Adrenal gland (tissue), 12 donors: ENCODE data around the gene CYTH3. TPM values are rescaled to one million over a fixed set of nuclear protein-coding genes. Genes with fewer than 3 reads are reported as not detected.

ENCODE experiments used
- DNase-seq, 7 donors: peaks; one replicate each; pipeline ENCODE4 v3.0.0-alpha.2; 2019 to 2020
- H3K27ac ChIP-seq, 5 donors: fragments of 200-600 bp; sonication (generic) in 4 of 5; 1 replicate in 3 of 5; 2 replicates in 2 of 5; pipeline versions ENCODE4 v1.5.1 to v1.8.0; 2016 to 2020; ENCODE audit warnings: mild to moderate bottlenecking in 1 of 5
- H3K27me3 ChIP-seq: fragments of 200-600 bp; 2 replicates; pipeline ENCODE4 v1.8.0; 2021
- H3K36me3 ChIP-seq, 2 donors: fragments of 200-600 bp; replicated peaks in 1 of 2; 1 replicate in 1 of 2; 2 replicates in 1 of 2; pipeline versions ENCODE4 v1.5.1 to v1.8.0; 2018 to 2022
- H3K4me1 ChIP-seq, 2 donors: fragments of 200-600 bp; replicated peaks in 1 of 2; 1 replicate in 1 of 2; 2 replicates in 1 of 2; pipeline versions ENCODE4 v1.5.1 to v1.8.0; 2018 to 2021
- H3K4me3 ChIP-seq, 4 donors: fragments of 200-600 bp; sonication (generic) in 3 of 4; one replicate each; pipeline ENCODE4 v1.5.1; 2016 to 2018
- H3K9me3 ChIP-seq, 3 donors: fragments of 200-600 bp; sonication (generic) in 1 of 3; replicated peaks in 1 of 3; 1 replicate in 2 of 3; 2 replicates in 1 of 3; pipeline versions ENCODE4 v1.5.1 to v1.8.0; 2016 to 2021
- CTCF ChIP-seq, 6 experiments: fragments of 450-650 bp in 4 of 6; fragments of 200-600 bp in 2 of 6; sonication (generic) in 1 of 6; IDR thresholded peaks; 1 replicate in 5 of 6; 2 replicates in 1 of 6; pipeline versions ENCODE4 v1.5.1 to v1.8.0; 2016 to 2021; ENCODE audit warnings: antibody characterized with exemption in 6 of 6, mild to moderate bottlenecking in 2 of 6, moderate library complexity in 1 of 6
- POLR2A ChIP-seq, 2 donors: fragments of 450-650 bp; IDR thresholded peaks; one replicate each; pipeline ENCODE4 v1.6.1; 2017; ENCODE audit warnings: antibody characterized with exemption in 2 of 2, mild to moderate bottlenecking in 2 of 2, moderate library complexity in 1 of 2
- WGBS, 4 donors: extraction: QIAGEN DNeasy Blood & Tissue Kit in 2 of 4; methylation state at CpG; one replicate each; pipeline versions ENCODE4 v1.1.5 to v1.1.7; 2013 to 2017; 5-methylcytosine and 5-hydroxymethylcytosine counted together
- intact Hi-C, 2 donors: fragments of 100-400 bp; cut with DNase I; formaldehyde crosslinking; loops; one replicate each; pipeline versions ENCODE4 v1.14.1 to v1.15.0; 2022 to 2023
- polyA plus RNA-seq, 3 donors: library from polyadenylated mRNA; stranded (reverse); fragments of 200-250 nt in 2 of 3; fragments of 350-450 nt in 1 of 3; fragmentation: Illumina TruSeq in 1 of 3; extraction: RNeasy Lipid Tissue Mini Kit (QIAGEN cat#74804) in 1 of 3; gene quantifications; one replicate each; pipeline ENCODE4 v1.2.3, GENCODE V29; 2013 to 2014
- total RNA-seq, 9 donors: library from RNA; depleted of rRNA in 4 of 9; stranded (reverse); fragments of >200 nt in 4 of 9; fragments of 120-200 nt in 1 of 9; fragmentation: NEBNext Ultra II Directional in 1 of 9; extraction: Animal tissue kit (Norgen Biotek cat#: 25700) in 1 of 9; gene quantifications; one replicate each; pipeline versions ENCODE4 v1.1.0 to v1.2.4, GENCODE V29; 2013 to 2023
- donor health status: healthy with polysubstance abuse.
- donor health status: Bipolar disorder and iron deficiency.
- donor health status: DM: yes; HTN: yes; CAD: no.
- donor health status: DM: no; HTN: no; CAD: no.
- donor health status: DM: no; HTN: no; CAD: no.
- donor health status: DM: yes; HTN: yes; CAD: no.

Gene CYTH3
- total and polyA plus RNA-seq, 12 donors = 7.9 to 34.3 (median 17.0) TPM

GRCh38 chr7:6276911-6277408 lies 4.5 kb upstream of the CYTH3 start:
- TF ChIP-seq POLR2A (IDR thresholded peaks at IDR 0.05) = no peak
- TF ChIP-seq CTCF (IDR thresholded peaks at IDR 0.05) = no peak
- WGBS, 4 donors = 55 to 81% (median 74%) methylated on average over 9 of the region's 9 CpGs
- Histone ChIP-seq H3K27ac (no peak overlapping the region), H3K4me1 (peaks cover 8 to 10% of the 10 kb centered on the region in 2 donors), H3K4me3 (no peak overlapping the region), H3K27me3 (no peaks in the 10 kb centered on the region), H3K9me3 (no peaks in the 10 kb centered on the region), H3K36me3 (no peaks in the 10 kb centered on the region)
- intact Hi-C loops = no loop called here
- DNase-seq = peak in 1 of 7 donors; percentile 11

DNA sequence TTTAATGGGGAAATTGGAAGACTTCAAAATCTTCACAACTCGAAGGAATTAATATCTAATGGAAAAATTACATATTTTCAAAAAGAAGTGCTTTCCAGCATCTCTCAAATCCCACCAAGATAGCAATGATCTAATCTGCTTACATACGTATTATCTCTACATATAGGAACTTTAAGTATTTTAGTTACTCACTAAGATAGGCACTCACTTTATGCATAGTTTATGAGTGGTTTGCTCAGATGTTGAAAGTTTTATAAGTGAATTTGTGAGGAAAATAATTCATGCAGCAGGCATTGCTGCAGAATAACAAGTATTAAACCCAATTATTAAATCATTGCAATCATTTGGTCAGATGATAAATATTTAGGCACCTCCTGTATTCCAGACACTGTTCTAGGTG lies 2.3 kb upstream of the CYTH3 start:
- H3K4me3 ChIP-seq = no peak overlapping the region
- intact Hi-C loops = no loop called here
- no peaks in the 10 kb centered on the region for H3K9me3 ChIP-seq
- 82 to 92% (median 91%) methylated on average over 2 of the region's 2 CpGs for WGBS, 4 donors
- H3K27ac ChIP-seq = no peak overlapping the region
- H3K27me3 ChIP-seq = no peaks in the 10 kb centered on the region
- no peak for TF ChIP-seq POLR2A (IDR thresholded peaks at IDR 0.05)
- TF ChIP-seq CTCF (IDR thresholded peaks at IDR 0.05) = no peak
- H3K4me1 ChIP-seq = peaks cover 8 to 23% of the 10 kb centered on the region in 2 donors
- DNase-seq = no peak
- no peaks in the 10 kb centered on the region for H3K36me3 ChIP-seq

GRCh38 chr7:6273917-6274630 lies 1.6 kb upstream of the CYTH3 start:
- intact Hi-C loops = no loop called here
- DNase-seq = no peak

GRCh38 chr7:6273380-6273837 lies 985 bp upstream of the CYTH3 start:
- peak; percentile 83 to 90 (median 87) for DNase-seq
- intact Hi-C loops = no loop called here
- H3K27ac ChIP-seq = no peak overlapping the region

More at GRCh38 chr7:6273917-6274630, 1.6 kb upstream of the CYTH3 start:
- WGBS, 4 donors = 76 to 84% (median 82%) methylated on average over 11 of the region's 11 CpGs
- no peak for TF ChIP-seq POLR2A (IDR thresholded peaks at IDR 0.05)
- no peak for TF ChIP-seq CTCF (IDR thresholded peaks at IDR 0.05)
- H3K27me3 ChIP-seq = no peaks in the 10 kb centered on the region
- no peaks in the 10 kb centered on the region for H3K9me3 ChIP-seq
- H3K4me3 ChIP-seq = no peak overlapping the region
- H3K4me1 ChIP-seq = peaks cover 8 to 27% of the 10 kb centered on the region in 2 donors
- H3K27ac ChIP-seq = no peak overlapping the region
- H3K36me3 ChIP-seq = no peaks in the 10 kb centered on the region

More at GRCh38 chr7:6273380-6273837, 985 bp upstream of the CYTH3 start:
- Histone ChIP-seq H3K4me1 (peaks cover 8 to 30% of the 10 kb centered on the region in 2 donors), H3K27me3 (no peaks in the 10 kb centered on the region), H3K36me3 (no peaks in the 10 kb centered on the region), H3K4me3 (no peak overlapping the region), H3K9me3 (no peaks in the 10 kb centered on the region)
- TF ChIP-seq CTCF (IDR thresholded peaks at IDR 0.05) (no peak), POLR2A (IDR thresholded peaks at IDR 0.05) (no peak)
- 40 to 51% (median 48%) methylated on average over 5 to 6 of the region's 6 CpGs for WGBS, 4 donors
